Peyer's patch (tissue), 4 donors: ENCODE data around the gene KATNAL1.

Source experiments
- CTCF ChIP-seq, 6 experiments: fragments of 450-650 bp in 4 of 6; fragments of 200-600 bp in 2 of 6; sonication (generic) in 1 of 6; IDR thresholded peaks; one replicate each; pipeline ENCODE4 v1.5.1; 2017 to 2019; ENCODE audit warnings: antibody characterized with exemption in 6 of 6, mild to moderate bottlenecking in 3 of 6, moderate library complexity in 1 of 6
- POLR2A ChIP-seq, 2 donors: fragments of 450-650 bp; IDR thresholded peaks; one replicate each; pipeline ENCODE4 v1.5.1; 2017; ENCODE audit warnings: antibody characterized with exemption in 2 of 2, mild to moderate bottlenecking in 2 of 2, moderate library complexity in 2 of 2

- TF ChIP-seq CTCF (IDR thresholded peaks at IDR 0.05) (no peak), POLR2A (IDR thresholded peaks at IDR 0.05) (no peak)
Observed at GRCh38 chr13:30323524-30323923, 16.2 kb upstream of the KATNAL1 start.
